Activated naive CD4-positive, alpha-beta T cell treated with anti-CD3 and anti-CD28 coated beads, Interleukin-2, amount 50 U/mL, for 24 hours (primary cell): ENCODE measurements around the gene HOXA1.

Experiments
- H3K27ac Mint-ChIP-seq: one replicate; pipeline ENCODE4 v1.8.0; 2021; ENCODE audit warnings: mild to moderate bottlenecking, mixed read lengths
- H3K27me3 Mint-ChIP-seq: one replicate; pipeline ENCODE4 v1.8.0; 2021; ENCODE audit warnings: mixed read lengths
- H3K36me3 Mint-ChIP-seq: one replicate; pipeline ENCODE4 v1.8.0; 2021; ENCODE audit warnings: mixed read lengths
- H3K4me1 Mint-ChIP-seq: one replicate; pipeline ENCODE4 v1.8.0; 2021; ENCODE audit warnings: mixed read lengths
- H3K4me3 Mint-ChIP-seq: one replicate; pipeline ENCODE4 v1.8.0; 2021; ENCODE audit warnings: mild to moderate bottlenecking, mixed read lengths
- H3K9me3 Mint-ChIP-seq: one replicate; pipeline ENCODE4 v1.8.0; 2021; ENCODE audit warnings: mixed read lengths

Gene HOXA1

DNA sequence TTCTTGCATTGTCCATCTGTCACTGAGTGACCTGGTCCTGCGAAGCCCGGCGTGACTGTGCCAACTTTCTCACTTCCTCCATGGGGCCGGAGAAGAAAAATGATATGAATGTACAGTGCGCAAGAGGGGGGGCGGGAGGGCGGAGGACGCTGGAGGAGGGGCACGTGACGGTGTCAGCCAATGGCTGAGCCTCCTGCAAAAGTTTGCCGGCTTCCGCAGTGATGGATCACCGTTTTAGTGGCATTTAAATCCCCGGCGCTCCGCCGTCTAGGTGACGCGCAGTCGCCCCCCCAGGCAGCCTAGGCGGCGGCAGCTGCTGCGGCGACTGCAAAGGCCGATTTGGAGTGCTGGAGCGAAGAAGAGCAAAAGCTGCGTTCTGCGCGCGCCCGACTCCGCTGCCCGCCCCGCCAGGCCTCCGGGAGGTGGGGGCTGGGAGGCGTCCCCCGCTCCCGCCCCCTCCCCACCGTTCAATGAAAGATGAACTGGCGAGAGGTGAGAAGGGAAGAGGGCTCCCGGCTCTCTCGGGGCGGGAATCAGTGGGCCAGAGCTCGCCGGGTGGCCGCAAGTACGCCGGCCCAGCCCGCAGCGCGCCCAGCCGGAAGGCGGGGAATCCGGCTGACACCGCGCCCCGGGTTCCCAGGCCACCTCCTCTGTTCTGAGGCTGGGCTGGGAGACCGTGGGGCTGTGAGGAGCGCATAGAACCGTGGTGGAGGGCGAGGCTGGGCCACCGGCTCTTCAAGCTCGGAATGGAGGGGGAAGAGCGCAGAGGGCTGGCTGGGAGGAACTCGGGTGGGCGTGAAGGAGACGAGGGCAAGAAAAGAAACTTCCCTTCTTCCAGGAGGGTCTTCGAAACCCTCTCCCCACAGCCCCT is at the start of gene HOXA1:
HOXA1 (minus strand) TSS at position 104 of the 871 bp plus-strand sequence; CDS start at position 16, 88 bp downstream.
- H3K36me3 Mint-ChIP-seq = peaks cover 10% of the 10 kb centered on the region
- no peak within 1 kb of the TSS for H3K27ac Mint-ChIP-seq
- H3K9me3 Mint-ChIP-seq = peaks cover 4% of the 10 kb centered on the region
- peaks cover 62% of the 10 kb centered on the region for H3K27me3 Mint-ChIP-seq
- peak within 1 kb of the TSS; percentile 82 for H3K4me3 Mint-ChIP-seq
- peaks cover 24% of the 10 kb centered on the region for H3K4me1 Mint-ChIP-seq

DNA sequence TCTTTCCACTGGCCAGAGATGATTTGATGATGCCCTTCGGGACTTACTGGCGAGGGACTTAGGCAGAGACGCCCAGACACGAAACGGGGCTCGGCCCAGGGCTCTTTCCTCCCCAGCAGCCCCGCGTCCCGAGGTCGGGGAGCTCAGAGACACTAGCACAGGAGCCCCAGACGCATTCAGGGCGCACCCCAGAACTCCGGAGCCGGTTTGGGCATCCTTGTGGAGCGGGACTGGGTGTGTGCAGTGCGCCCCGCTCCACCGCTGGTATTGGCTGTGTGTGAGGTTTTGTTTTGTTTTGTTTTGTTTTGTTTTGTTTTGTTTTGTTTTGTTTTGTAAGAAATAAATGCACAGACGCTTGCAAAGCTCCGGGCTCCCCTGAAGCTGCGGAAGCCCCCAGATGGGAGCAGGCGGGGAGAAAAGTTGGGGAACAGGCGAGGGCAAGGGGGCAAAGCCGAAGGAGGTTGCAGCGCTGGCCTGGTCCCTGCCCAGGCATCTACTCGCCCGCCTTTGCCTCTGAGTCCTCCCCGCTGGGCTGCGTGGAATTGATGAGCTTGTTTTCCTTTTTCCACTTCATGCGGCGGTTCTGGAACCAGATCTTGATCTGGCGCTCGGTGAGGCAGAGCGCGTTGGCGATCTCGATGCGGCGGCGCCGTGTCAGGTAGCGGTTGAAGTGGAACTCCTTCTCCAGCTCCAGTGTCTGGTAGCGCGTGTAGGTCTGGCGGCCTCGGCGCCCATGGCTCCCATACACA is 49.5 kb upstream of the HOXA1 start:
- H3K4me3 Mint-ChIP-seq = no peak overlapping the region
- peak overlapping the region; percentile 41 for H3K27ac Mint-ChIP-seq
- no peaks in the 10 kb centered on the region for H3K9me3 Mint-ChIP-seq
- no peaks in the 10 kb centered on the region for H3K36me3 Mint-ChIP-seq
- H3K27me3 Mint-ChIP-seq = peaks cover 49% of the 10 kb centered on the region
- H3K4me1 Mint-ChIP-seq = peaks cover 7% of the 10 kb centered on the region

DNA sequence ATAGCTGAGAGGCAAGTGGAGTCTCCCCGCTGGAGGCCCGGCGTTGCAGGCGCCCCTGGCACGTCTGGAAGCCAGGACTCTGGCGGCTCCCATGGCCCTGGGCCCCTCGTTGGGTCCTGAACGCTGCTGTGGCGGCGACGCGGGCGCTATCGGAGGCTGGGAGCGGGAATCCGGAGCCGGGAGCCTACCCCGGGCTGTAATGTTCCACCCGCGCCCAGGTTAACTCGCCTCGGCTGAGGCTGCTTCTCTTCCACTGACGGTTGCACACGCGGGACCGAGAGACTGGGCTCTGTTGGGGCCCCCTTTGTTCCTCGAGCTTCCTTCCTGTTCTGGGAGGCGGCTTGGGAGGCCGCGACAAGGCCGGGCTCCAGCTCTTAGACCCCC is 49.0 kb upstream of the HOXA1 start:
- Mint-ChIP-seq H3K4me1 (peaks cover 7% of the 10 kb centered on the region), H3K9me3 (no peaks in the 10 kb centered on the region), H3K27me3 (peaks cover 43% of the 10 kb centered on the region), H3K4me3 (no peak overlapping the region), H3K36me3 (no peaks in the 10 kb centered on the region), H3K27ac (no peak overlapping the region)

DNA sequence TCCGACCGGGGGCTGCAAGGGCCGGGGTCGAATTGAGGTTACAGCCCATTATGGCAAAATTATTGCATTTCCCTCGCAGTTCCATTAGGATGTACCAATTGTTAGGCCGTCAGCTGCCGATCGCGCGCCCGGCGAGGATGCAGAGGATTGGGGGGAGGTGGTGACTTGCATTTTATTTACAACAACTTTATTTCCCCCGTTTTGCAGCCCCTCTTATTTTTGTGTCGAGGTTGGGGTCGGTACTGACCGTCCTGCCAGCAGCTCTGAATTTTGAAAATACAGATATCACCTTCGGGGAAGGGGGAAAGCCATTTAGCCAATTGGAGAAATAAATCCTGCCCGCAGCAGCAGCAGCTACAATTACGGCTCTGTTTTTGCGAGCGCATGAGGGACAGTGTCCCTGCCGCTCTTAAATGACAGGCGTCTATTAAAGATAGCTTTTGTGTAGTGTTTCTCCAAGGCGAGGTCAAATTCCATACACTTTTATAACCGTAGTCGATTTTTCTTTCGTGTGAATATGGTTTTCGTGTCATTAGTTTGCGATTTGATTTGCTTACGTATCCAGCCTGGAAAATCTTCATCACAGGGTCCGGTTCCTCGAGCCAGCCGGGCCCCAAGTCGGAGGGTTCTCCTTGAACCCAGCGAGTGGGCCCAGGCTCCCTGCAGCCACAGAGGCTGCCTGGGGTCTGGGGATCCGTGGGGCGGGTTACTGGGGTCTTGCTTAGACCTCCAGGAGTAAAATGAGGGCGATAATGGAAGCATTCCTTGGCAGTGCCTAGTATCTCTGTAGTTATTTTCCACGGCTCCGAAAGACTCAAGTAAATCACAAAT is 48.4 kb upstream of the HOXA1 start:
- Mint-ChIP-seq H3K27me3 (peaks cover 39% of the 10 kb centered on the region), H3K4me1 (peaks cover 7% of the 10 kb centered on the region), H3K4me3 (no peak overlapping the region)

DNA sequence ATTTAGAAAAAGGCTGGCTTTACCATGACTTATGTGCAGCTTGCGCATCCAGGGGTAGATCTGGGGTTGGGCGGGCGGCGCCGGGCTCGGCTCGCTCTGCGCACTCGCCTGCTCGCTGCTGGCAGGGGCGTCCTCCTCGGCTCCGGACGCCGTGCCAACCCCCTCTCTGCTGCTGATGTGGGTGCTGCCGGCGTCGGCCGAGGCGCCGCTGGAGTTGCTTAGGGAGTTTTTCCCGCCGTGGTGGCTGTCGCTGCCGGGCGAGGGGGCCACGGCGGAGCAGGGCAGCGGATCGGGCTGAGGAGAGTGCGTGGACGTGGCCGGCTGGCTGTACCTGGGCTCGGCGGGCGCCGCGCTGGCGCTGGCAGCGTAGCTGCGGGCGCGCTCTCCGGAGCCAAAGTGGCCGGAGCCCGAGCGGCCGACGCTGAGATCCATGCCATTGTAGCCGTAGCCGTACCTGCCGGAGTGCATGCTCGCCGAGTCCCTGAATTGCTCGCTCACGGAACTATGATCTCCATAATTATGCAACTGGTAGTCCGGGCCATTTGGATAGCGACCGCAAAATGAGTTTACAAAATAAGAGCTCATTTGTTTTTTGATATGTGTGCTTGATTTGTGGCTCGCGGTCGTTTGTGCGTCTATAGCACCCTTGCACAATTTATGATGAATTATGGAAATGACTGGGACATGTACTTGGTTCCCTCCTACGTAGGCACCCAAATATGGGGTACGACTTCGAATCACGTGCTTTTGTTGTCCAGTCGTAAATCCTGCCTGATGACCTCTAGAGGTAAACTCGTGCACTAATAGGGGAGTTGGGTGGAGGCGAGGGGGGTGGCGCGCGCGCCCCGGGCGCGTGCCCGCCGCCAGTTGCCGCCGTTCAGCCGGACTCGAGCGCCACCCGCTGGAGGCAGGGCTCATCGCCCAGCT is 47.5 kb upstream of the HOXA1 start, which contains the start of gene HOXA5:
HOXA5 (minus strand) TSS at position 659 of the 927 bp plus-strand sequence; CDS start at position 585, 74 bp downstream.
- Mint-ChIP-seq H3K4me1 (peaks cover 4% of the 10 kb centered on the region), H3K27ac (no peak within 1 kb of the TSS), H3K27me3 (peaks cover 39% of the 10 kb centered on the region), H3K36me3 (no peaks in the 10 kb centered on the region), H3K4me3 (peak within 1 kb of the TSS; percentile 47), H3K9me3 (no peaks in the 10 kb centered on the region)

More for the DNA sequence above, 48.4 kb upstream of the HOXA1 start:
- Mint-ChIP-seq H3K36me3 (no peaks in the 10 kb centered on the region), H3K9me3 (no peaks in the 10 kb centered on the region), H3K27ac (no peak overlapping the region)

DNA sequence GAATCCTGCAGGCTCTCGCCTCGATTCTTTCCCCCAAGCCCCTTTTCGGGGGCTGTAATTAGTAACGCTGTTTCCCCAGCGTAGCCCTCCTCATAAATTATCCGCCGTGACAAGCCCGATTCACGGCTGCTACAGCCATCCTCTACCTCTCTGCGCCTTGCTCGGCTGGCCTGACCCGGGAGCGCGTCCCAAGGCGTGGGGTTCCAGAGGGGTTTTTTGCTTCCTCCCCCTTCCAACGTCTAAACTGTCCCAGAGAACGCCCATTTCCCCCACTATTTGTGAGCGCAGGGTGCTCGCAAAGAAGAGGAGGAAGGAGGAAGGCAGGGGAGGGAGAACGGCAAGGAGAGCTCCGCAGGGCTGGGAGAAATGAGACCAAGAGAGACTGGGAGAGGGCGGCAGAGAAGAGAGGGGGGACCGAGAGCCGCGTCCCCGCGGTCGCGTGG is 46.8 kb upstream of the HOXA1 start:
- no peaks in the 10 kb centered on the region for H3K36me3 Mint-ChIP-seq
- H3K27ac Mint-ChIP-seq = no peak overlapping the region
- H3K4me1 Mint-ChIP-seq = no peaks in the 10 kb centered on the region
- H3K4me3 Mint-ChIP-seq = peak overlapping the region; percentile 47
- peaks cover 42% of the 10 kb centered on the region for H3K27me3 Mint-ChIP-seq
- H3K9me3 Mint-ChIP-seq = no peaks in the 10 kb centered on the region

DNA sequence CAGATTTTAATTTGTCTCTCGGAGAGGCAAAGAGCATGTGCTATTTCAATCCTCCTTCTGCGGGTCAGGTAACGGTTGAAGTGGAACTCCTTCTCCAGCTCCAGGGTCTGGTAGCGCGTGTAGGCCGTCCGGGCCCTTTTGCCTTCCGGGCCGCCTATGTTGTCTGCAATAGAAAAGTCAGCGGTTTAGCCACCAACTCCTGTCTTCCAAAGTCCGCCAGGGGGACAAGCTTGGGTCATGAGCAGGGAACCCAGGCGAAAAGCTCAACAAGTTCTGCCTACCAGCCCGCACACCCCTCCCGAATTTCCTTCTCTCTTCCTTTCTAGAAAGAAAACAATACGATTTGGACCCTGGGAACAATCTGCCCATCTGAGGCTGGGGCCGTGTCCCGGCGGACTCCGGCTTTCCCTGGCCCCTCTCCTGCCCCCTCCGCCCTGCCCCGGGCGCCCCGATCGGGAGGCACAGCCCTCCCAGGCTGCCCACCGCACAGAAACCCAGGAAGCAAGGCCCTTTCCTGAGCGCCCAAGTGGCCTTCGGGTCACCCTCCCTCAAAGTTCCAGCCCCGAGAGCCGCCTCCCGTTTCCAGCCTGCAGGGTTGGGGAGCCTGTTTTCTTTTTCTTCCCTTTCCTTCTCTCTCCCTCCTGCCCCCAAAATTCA is 46.3 kb upstream of the HOXA1 start:
- Mint-ChIP-seq H3K4me1 (no peaks in the 10 kb centered on the region), H3K27ac (no peak overlapping the region), H3K9me3 (no peaks in the 10 kb centered on the region), H3K4me3 (no peak overlapping the region), H3K36me3 (no peaks in the 10 kb centered on the region), H3K27me3 (peaks cover 43% of the 10 kb centered on the region)

DNA sequence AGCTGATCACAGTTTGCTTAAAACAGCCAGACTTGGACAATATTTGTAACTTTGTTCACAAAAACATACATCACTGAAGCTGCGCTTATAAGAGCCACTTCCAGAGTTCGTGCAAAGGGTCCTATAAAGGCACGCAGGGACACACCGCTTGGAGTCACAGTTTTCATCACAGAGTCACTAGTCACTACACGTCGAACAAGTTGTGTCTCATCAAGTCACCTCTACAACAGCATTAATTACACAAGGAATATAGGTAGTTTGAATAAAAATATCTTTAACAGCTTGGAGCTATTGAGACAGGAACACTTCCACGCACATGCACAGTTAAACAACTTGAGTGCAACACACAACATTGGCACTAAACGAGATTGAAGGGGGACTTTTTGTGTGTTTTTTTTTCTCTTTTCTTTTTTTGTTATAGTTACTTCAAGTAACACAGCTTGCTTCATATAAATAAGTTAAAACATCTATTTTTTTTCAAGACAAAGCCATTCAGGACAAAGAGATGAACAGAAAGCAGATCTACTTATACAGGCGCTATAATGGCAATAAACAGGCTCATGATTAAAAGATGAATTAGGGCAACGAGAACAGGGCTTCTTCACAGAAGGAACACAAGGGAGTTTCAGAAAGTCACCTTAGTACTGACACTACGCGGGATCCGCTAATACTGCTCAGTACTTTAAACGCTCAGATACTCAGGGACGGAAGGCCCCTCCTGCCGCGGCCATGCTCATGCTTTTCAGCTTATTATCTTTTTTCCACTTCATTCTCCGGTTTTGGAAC is 45.5 kb upstream of the HOXA1 start:
- peaks cover 38% of the 10 kb centered on the region for H3K27me3 Mint-ChIP-seq
- no peaks in the 10 kb centered on the region for H3K9me3 Mint-ChIP-seq
- no peaks in the 10 kb centered on the region for H3K4me1 Mint-ChIP-seq
- H3K36me3 Mint-ChIP-seq = no peaks in the 10 kb centered on the region
- no peak overlapping the region for H3K27ac Mint-ChIP-seq
- no peak overlapping the region for H3K4me3 Mint-ChIP-seq

DNA sequence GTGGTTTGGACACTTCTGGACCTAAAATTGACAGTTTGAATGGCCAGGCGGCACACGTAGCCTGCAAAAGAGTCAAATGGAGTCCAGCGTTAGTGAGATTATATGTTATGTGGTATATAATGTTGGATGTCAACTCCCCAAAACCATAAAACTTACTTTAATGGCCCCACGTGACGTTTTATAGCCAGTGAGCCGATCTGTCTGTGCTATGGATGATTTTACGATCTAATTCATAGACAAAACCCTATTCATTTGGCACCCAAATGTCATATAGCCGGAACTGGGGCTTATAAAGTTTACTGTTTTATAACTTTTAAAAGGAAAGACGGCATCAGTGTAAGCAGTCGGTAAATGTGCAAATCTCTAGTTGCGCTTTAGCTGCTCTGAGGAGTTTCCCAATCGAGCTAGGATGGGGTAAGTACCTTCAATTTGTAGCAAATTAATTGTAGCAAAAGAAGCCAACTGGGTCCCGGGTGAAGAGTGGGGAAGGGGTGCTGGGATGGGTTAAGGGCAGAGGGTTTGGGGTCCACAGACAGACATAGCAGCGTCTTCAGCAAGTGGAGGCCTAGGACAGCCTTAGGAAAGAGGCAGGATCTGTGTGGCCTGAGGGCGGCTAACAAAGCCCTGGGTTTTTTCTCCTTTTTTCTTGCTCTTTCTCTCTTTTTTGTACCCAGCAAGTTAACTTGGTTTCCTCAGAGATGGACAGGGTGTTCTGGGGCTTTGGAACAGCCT is 44.5 kb upstream of the HOXA1 start:
- H3K9me3 Mint-ChIP-seq = no peaks in the 10 kb centered on the region
- H3K27ac Mint-ChIP-seq = no peak overlapping the region
- H3K4me3 Mint-ChIP-seq = no peak overlapping the region
- H3K27me3 Mint-ChIP-seq = peaks cover 38% of the 10 kb centered on the region
- no peaks in the 10 kb centered on the region for H3K4me1 Mint-ChIP-seq
- H3K36me3 Mint-ChIP-seq = no peaks in the 10 kb centered on the region

DNA sequence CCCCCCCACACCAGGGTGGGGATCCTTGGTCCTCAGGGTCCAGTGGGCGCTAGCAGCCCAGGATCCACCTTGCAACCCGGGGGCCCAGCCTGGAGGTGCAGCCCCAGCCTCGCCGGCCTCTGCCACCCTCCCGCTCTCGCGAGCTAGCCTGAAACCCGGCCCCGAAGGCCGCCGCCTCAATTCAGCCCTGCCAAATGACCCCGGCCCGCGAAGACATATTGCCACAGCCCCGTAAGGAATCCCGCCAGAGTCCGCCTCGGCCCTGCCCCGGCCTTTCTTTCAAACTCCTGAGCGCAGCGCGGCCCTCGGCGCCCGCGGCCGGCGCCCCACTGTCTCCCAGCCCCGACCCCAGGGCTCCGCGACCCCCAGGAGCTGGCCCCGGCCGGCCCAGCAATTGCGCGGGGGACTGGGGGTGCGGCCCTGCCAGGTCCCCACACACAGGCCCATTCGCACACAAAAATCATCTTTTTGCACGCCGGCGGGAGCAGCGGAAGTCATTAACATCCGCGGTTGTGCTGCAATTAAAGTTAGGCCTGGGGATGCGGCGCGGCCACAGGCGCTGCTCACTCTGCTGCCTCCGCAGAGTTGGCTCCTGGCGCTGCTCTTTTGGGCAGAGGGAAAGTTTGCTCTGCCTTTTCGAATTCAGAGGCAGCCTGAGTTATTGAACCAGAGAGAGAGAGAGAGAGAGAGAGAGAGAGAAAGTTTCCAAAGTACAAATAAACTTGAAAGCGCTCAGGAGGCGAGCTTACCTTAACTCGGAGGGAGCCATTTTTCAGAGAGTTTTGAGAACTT is 43.7 kb upstream of the HOXA1 start:
- Mint-ChIP-seq H3K9me3 (no peaks in the 10 kb centered on the region), H3K4me1 (peaks cover 3% of the 10 kb centered on the region), H3K27me3 (peaks cover 38% of the 10 kb centered on the region), H3K36me3 (no peaks in the 10 kb centered on the region), H3K4me3 (no peak overlapping the region), H3K27ac (no peak overlapping the region)

DNA sequence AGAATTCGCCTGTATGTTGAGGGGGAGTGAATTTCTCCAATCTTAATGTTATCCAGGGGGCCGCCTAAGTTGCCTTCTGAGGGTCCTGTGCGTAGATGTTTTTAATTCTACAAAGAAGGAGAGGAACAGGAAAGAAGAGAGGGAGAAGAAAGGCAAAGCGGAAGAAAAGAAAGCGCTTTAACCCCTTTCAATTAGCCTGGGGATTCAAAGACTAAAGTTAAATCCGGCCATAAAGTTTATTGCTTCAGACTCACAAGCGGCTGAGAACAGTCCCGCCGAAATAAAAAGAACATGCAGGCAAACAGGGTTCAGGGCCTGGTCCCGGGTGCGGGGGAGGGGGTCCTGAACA is 43.2 kb upstream of the HOXA1 start:
- Mint-ChIP-seq H3K4me1 (peaks cover 9% of the 10 kb centered on the region), H3K9me3 (no peaks in the 10 kb centered on the region), H3K27me3 (peaks cover 40% of the 10 kb centered on the region), H3K4me3 (no peak overlapping the region), H3K36me3 (no peaks in the 10 kb centered on the region), H3K27ac (no peak overlapping the region)

DNA sequence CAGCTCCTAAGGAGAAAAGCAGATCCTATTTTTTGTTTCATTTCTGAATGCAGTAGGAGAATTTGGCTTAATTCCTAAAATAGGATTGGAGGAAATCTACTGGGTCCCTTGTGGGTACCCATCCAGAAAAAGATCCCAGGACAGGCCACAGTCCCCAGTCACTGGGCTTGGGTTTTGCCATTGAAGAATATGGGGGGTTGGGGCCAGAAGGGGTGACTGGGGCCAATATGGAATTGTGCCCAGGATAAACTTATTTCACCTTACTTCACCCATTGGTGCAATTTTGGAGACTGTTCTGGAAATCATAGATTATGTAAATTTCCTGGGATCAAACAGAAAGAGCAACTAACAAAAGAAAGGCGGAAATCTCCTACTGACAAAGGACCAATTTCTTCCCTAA is 42.7 kb upstream of the HOXA1 start:
- no peak overlapping the region for H3K27ac Mint-ChIP-seq
- no peaks in the 10 kb centered on the region for H3K36me3 Mint-ChIP-seq
- peaks cover 11% of the 10 kb centered on the region for H3K4me1 Mint-ChIP-seq
- no peak overlapping the region for H3K4me3 Mint-ChIP-seq
- peaks cover 44% of the 10 kb centered on the region for H3K27me3 Mint-ChIP-seq
- H3K9me3 Mint-ChIP-seq = no peaks in the 10 kb centered on the region
